Duodenal mucosa (tissue), 2 donors: ENCODE data around the gene DOCK1.

Experiments
- H3K27ac ChIP-seq: one replicate; pipeline ENCODE4 v1.7.0; 2013; ENCODE audit warnings: low read depth, low read length
- H3K27me3 ChIP-seq, 2 donors: one replicate each; pipeline ENCODE4 v1.7.0; 2013; ENCODE audit warnings: low read length in 2 of 2, control low read depth in 1 of 2; ENCODE audit not compliant: insufficient read depth in 2 of 2, control insufficient read depth in 1 of 2
- H3K36me3 ChIP-seq, 2 donors: one replicate each; pipeline ENCODE4 v1.7.0; 2013; ENCODE audit warnings: low read length in 2 of 2, control low read depth in 1 of 2; ENCODE audit not compliant: insufficient read depth in 2 of 2, control insufficient read depth in 1 of 2
- H3K4me1 ChIP-seq, 2 donors: one replicate each; pipeline ENCODE4 v1.7.0; 2013; ENCODE audit warnings: low read length in 2 of 2, control low read depth in 1 of 2; ENCODE audit not compliant: insufficient read depth in 2 of 2, control insufficient read depth in 1 of 2
- H3K4me3 ChIP-seq, 2 donors: one replicate each; pipeline ENCODE4 v1.7.0; 2013; ENCODE audit warnings: low read length in 2 of 2, low read depth in 1 of 2
- H3K9ac ChIP-seq, 2 donors: one replicate each; pipeline ENCODE4 v1.7.0; 2013; ENCODE audit warnings: low read length in 2 of 2, low read depth in 1 of 2
- H3K9me3 ChIP-seq, 2 donors: one replicate each; pipeline ENCODE4 v1.7.0; 2013; ENCODE audit warnings: low read length in 2 of 2, control low read depth in 1 of 2; ENCODE audit not compliant: control insufficient read depth in 1 of 2

The DOCK1 gene

DNA sequence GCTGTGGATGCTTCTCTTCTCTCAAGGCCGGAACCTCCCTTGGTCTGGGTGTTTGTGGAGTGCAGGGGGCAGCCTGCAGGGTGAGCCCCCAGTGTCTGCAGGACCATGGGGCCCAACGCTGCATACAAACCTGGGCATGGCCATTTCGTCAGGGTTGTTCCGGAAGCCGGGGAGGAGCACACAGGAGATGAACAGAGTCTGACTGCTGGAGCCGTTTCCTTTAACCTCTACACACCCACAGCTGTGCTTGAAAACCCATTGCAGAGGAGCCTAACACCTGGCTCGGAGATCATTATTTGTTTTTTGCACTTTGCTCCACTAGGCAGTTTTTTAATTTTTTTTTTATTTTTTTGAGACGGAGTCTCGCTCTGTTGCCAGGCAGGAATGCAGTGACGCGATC is 458.8 kb downstream of the DOCK1 start:
- H3K9ac ChIP-seq: no peak overlapping the region
- H3K36me3 ChIP-seq: peaks cover 3 to 14% of the 10 kb centered on the region in 2 donors
- H3K27ac ChIP-seq: no peak overlapping the region
- H3K9me3 ChIP-seq: no peaks in the 10 kb centered on the region
- H3K27me3 ChIP-seq: no peaks in the 10 kb centered on the region
- H3K4me1 ChIP-seq: no peaks in the 10 kb centered on the region
- no peak overlapping the region for H3K4me3 ChIP-seq

GRCh38 chr10:127368101-127368500 is 462.9 kb downstream of the DOCK1 start:
- no peak overlapping the region for H3K9ac ChIP-seq
- no peak overlapping the region for H3K27ac ChIP-seq
- no peak overlapping the region for H3K4me3 ChIP-seq
- H3K4me1 ChIP-seq: no peaks in the 10 kb centered on the region
- H3K9me3 ChIP-seq: no peaks in the 10 kb centered on the region
- peaks cover 0 to 4% of the 10 kb centered on the region in 2 donors for H3K36me3 ChIP-seq
- no peaks in the 10 kb centered on the region for H3K27me3 ChIP-seq

- Histone ChIP-seq H3K27ac (no peak overlapping the region), H3K4me3 (no peak overlapping the region), H3K27me3 (no peaks in the 10 kb centered on the region), H3K36me3 (peaks cover 0 to 4% of the 10 kb centered on the region in 2 donors), H3K9me3 (no peaks in the 10 kb centered on the region), H3K9ac (no peak overlapping the region), H3K4me1 (no peaks in the 10 kb centered on the region)
Measured at GRCh38 chr10:127368929-127369328, 463.7 kb downstream of the DOCK1 start.

GRCh38 chr10:127370601-127371000 is 465.4 kb downstream of the DOCK1 start:
- Histone ChIP-seq H3K36me3 (peaks cover 0 to 11% of the 10 kb centered on the region in 2 donors), H3K9ac (no peak overlapping the region)

DNA sequence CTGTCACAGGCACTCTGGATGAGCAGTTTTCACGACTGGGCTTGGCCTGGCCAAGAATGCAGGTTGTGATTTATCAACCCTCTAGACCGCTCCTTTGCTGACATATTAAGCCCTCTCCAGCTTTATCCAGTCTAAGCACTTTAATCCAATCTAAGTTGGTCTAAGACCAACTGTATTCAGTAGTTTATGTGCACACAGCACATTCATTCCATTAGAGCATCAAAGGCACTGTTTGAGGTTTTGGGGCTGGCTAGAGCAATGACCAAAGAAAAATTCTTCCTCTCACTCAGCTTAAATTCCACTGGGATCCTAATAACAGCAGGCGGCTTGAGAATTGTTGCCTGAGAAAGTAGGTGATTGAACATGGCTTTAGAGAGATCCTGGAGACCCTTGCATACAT is 467.1 kb downstream of the DOCK1 start:
- H3K27me3 ChIP-seq: no peaks in the 10 kb centered on the region
- no peak overlapping the region for H3K9ac ChIP-seq
- no peaks in the 10 kb centered on the region for H3K4me1 ChIP-seq
- H3K36me3 ChIP-seq: peaks cover 0 to 7% of the 10 kb centered on the region in 2 donors
- no peak overlapping the region for H3K27ac ChIP-seq
- H3K9me3 ChIP-seq: no peaks in the 10 kb centered on the region
- H3K4me3 ChIP-seq: no peak overlapping the region

More at GRCh38 chr10:127370601-127371000, 465.4 kb downstream of the DOCK1 start:
- Histone ChIP-seq H3K27ac (no peak overlapping the region), H3K27me3 (no peaks in the 10 kb centered on the region), H3K9me3 (no peaks in the 10 kb centered on the region), H3K4me3 (no peak overlapping the region), H3K4me1 (no peaks in the 10 kb centered on the region)

GRCh38 chr10:127374074-127374680 is 468.9 kb downstream of the DOCK1 start:
- Histone ChIP-seq H3K36me3 (peaks cover 0 to 7% of the 10 kb centered on the region in 2 donors), H3K9me3 (no peaks in the 10 kb centered on the region), H3K27me3 (no peaks in the 10 kb centered on the region), H3K4me1 (no peaks in the 10 kb centered on the region), H3K4me3 (no peak overlapping the region), H3K27ac (no peak overlapping the region), H3K9ac (no peak overlapping the region)

GRCh38 chr10:127374901-127375300 is 469.7 kb downstream of the DOCK1 start:
- no peak overlapping the region for H3K27ac ChIP-seq
- H3K9ac ChIP-seq: no peak overlapping the region
- no peaks in the 10 kb centered on the region for H3K9me3 ChIP-seq
- H3K4me3 ChIP-seq: no peak overlapping the region
- H3K4me1 ChIP-seq: no peaks in the 10 kb centered on the region
- no peaks in the 10 kb centered on the region for H3K27me3 ChIP-seq
- peaks cover 0 to 7% of the 10 kb centered on the region in 2 donors for H3K36me3 ChIP-seq

DNA sequence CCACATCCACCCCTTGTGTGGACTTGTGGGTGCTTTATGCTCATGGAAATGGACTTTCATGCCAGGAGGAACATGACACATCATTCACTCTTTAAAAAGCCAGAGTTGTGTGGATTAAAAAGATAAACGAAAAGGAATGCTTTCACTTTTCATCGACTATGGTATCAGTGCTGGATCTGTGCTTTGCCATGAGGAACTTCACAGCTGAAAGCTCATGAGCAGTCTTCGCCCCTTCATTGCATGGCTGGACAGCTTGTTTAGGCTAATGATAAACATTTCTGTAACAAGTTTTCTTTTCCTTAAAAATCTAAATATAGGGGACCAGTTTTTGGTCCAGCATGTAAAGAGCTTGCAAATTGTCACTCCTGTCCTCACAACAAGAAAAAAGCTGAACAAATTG is 470.2 kb downstream of the DOCK1 start:
- H3K27me3 ChIP-seq: no peaks in the 10 kb centered on the region
- no peak overlapping the region for H3K27ac ChIP-seq
- no peak overlapping the region for H3K9ac ChIP-seq
- no peak overlapping the region for H3K4me3 ChIP-seq
- no peaks in the 10 kb centered on the region for H3K9me3 ChIP-seq
- peaks cover 0 to 7% of the 10 kb centered on the region in 2 donors for H3K36me3 ChIP-seq
- H3K4me1 ChIP-seq: no peaks in the 10 kb centered on the region

GRCh38 chr10:127376071-127376470 is 470.8 kb downstream of the DOCK1 start:
- Histone ChIP-seq H3K36me3 (peaks cover 0 to 7% of the 10 kb centered on the region in 2 donors), H3K4me1 (no peaks in the 10 kb centered on the region), H3K27ac (no peak overlapping the region), H3K9ac (no peak overlapping the region), H3K9me3 (no peaks in the 10 kb centered on the region), H3K27me3 (no peaks in the 10 kb centered on the region), H3K4me3 (no peak overlapping the region)

DNA sequence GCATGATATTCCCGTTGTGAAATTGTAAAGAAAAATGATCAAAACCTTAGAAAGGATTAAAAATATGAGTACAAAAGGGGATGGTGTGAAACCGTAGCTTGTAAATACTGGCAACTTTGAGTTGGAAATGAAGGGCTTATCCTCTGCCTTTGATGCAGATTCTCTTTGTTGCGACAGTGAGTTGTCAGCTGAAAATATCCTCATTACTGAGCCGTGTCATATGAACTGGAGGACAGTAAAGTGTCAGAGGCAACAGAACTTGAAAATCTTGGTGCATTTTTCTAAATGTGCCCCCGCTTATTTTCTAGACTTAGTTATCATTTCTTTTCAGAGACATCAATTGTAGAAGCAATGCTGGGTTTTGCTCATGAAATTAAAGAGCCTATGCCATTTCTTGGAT is 473.4 kb downstream of the DOCK1 start:
- Histone ChIP-seq H3K36me3 (peaks cover 4 to 17% of the 10 kb centered on the region in 2 donors), H3K9ac (no peak overlapping the region), H3K4me1 (no peaks in the 10 kb centered on the region), H3K4me3 (no peak overlapping the region), H3K9me3 (no peaks in the 10 kb centered on the region), H3K27ac (no peak overlapping the region), H3K27me3 (no peaks in the 10 kb centered on the region)
